Measurements from ENCODE around the gene GMIP.

GMIP gene

GRCh38 chr19:19592690-19593089, 50.8 kb downstream of the GMIP start:
- no peak overlapping the region for H3K4me3 ChIP-seq (ENCODE audit: low read length)
- no peaks in the 10 kb centered on the region for H3K27me3 ChIP-seq (ENCODE audit: control insufficient read depth, insufficient read depth, low read length)
- no peak overlapping the region for H3K9ac ChIP-seq (ENCODE audit: low read length)
- no peaks in the 10 kb centered on the region for H3K9me3 ChIP-seq (ENCODE audit: control insufficient read depth, low read length)
- peaks cover 38% of the 10 kb centered on the region for H3K4me1 ChIP-seq (ENCODE audit: control insufficient read depth, insufficient read depth, low read length)
- H3K36me3 ChIP-seq (ENCODE audit: control insufficient read depth, insufficient read depth, low read length), result no peaks in the 10 kb centered on the region

- peak overlapping the region; percentile 73 for H3K9ac ChIP-seq (ENCODE audit: low read length)
- peaks cover 38% of the 10 kb centered on the region for H3K4me1 ChIP-seq (ENCODE audit: control insufficient read depth, insufficient read depth, low read length)
- no peaks in the 10 kb centered on the region for H3K27me3 ChIP-seq (ENCODE audit: control insufficient read depth, insufficient read depth, low read length)
- H3K36me3 ChIP-seq (ENCODE audit: control insufficient read depth, insufficient read depth, low read length), result no peaks in the 10 kb centered on the region
- H3K4me3 ChIP-seq (ENCODE audit: low read length), result no peak overlapping the region
- no peaks in the 10 kb centered on the region for H3K9me3 ChIP-seq (ENCODE audit: control insufficient read depth, low read length)
Measured at GRCh38 chr19:19591133-19591825, 52.2 kb downstream of the GMIP start.

DNA sequence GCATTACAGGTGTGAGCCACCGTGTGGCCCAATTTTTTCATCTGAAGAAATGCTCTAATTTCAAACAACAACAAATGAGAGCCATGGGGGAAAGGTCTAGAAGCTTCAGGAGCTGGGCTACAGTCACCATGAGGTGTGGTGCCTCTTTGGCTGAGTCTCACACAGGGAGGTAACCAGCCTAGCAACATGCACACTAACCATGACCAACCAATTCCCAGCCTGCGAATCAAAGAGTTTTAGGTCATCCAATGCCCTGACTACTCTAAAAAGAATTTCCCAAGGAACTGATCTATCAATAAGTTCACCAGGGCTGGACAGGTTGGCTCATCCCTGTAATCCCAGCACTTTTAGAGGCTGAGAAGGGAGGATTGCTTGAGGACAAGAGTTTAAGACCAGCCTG, 54.9 kb downstream of the GMIP start:
- Histone ChIP-seq H3K9ac (ENCODE audit: low read length) (no peak overlapping the region), H3K9me3 (ENCODE audit: control insufficient read depth, low read length) (no peaks in the 10 kb centered on the region), H3K27me3 (ENCODE audit: control insufficient read depth, insufficient read depth, low read length) (no peaks in the 10 kb centered on the region), H3K4me1 (ENCODE audit: control insufficient read depth, insufficient read depth, low read length) (peaks cover 19% of the 10 kb centered on the region), H3K4me3 (ENCODE audit: low read length) (no peak overlapping the region), H3K36me3 (ENCODE audit: control insufficient read depth, insufficient read depth, low read length) (no peaks in the 10 kb centered on the region)

GRCh38 chr19:19587771-19588170, 55.7 kb downstream of the GMIP start:
- no peaks in the 10 kb centered on the region for H3K27me3 ChIP-seq (ENCODE audit: control insufficient read depth, insufficient read depth, low read length)
- peaks cover 19% of the 10 kb centered on the region for H3K4me1 ChIP-seq (ENCODE audit: control insufficient read depth, insufficient read depth, low read length)
- no peaks in the 10 kb centered on the region for H3K9me3 ChIP-seq (ENCODE audit: control insufficient read depth, low read length)
- H3K9ac ChIP-seq (ENCODE audit: low read length), result no peak overlapping the region
- no peaks in the 10 kb centered on the region for H3K36me3 ChIP-seq (ENCODE audit: control insufficient read depth, insufficient read depth, low read length)
- no peak overlapping the region for H3K4me3 ChIP-seq (ENCODE audit: low read length)

- no peaks in the 10 kb centered on the region for H3K36me3 ChIP-seq (ENCODE audit: control insufficient read depth, insufficient read depth, low read length)
- H3K4me3 ChIP-seq (ENCODE audit: low read length), result no peak overlapping the region
- no peaks in the 10 kb centered on the region for H3K27me3 ChIP-seq (ENCODE audit: control insufficient read depth, insufficient read depth, low read length)
- no peaks in the 10 kb centered on the region for H3K9me3 ChIP-seq (ENCODE audit: control insufficient read depth, low read length)
- H3K4me1 ChIP-seq (ENCODE audit: control insufficient read depth, insufficient read depth, low read length), result peaks cover 30% of the 10 kb centered on the region
- H3K9ac ChIP-seq (ENCODE audit: low read length), result no peak overlapping the region
Measured at GRCh38 chr19:19584356-19584755, 59.1 kb downstream of the GMIP start.

- Histone ChIP-seq H3K4me3 (ENCODE audit: low read length) (no peak overlapping the region), H3K36me3 (ENCODE audit: control insufficient read depth, insufficient read depth, low read length) (no peaks in the 10 kb centered on the region), H3K9ac (ENCODE audit: low read length) (no peak overlapping the region), H3K9me3 (ENCODE audit: control insufficient read depth, low read length) (no peaks in the 10 kb centered on the region), H3K27me3 (ENCODE audit: control insufficient read depth, insufficient read depth, low read length) (no peaks in the 10 kb centered on the region), H3K4me1 (ENCODE audit: control insufficient read depth, insufficient read depth, low read length) (peaks cover 30% of the 10 kb centered on the region)
Measured at GRCh38 chr19:19582471-19582870, 61.0 kb downstream of the GMIP start.

DNA sequence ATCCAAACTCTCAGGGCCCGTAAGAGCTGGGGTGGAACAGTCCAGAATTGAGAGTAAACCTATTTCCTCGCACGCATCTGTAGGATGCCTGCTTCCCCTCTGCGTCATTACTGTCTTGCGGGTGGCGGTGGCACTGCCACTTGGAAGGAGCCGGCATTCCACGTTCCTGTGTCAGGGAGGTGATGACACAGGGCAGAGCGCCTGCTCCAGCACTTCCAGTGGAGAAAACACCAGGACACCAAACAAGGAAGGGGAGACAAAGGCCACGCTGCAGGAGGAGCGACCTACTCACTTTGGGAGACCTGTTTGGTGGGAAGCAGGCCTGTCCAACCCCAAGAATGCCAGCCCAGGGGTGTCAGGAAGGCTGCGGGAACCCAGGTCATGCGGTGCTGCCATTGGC, 62.1 kb downstream of the GMIP start:
- Histone ChIP-seq H3K36me3 (ENCODE audit: control insufficient read depth, insufficient read depth, low read length) (no peaks in the 10 kb centered on the region), H3K9me3 (ENCODE audit: control insufficient read depth, low read length) (no peaks in the 10 kb centered on the region), H3K9ac (ENCODE audit: low read length) (no peak overlapping the region), H3K27me3 (ENCODE audit: control insufficient read depth, insufficient read depth, low read length) (no peaks in the 10 kb centered on the region), H3K4me3 (ENCODE audit: low read length) (no peak overlapping the region), H3K4me1 (ENCODE audit: control insufficient read depth, insufficient read depth, low read length) (peaks cover 30% of the 10 kb centered on the region)

DNA sequence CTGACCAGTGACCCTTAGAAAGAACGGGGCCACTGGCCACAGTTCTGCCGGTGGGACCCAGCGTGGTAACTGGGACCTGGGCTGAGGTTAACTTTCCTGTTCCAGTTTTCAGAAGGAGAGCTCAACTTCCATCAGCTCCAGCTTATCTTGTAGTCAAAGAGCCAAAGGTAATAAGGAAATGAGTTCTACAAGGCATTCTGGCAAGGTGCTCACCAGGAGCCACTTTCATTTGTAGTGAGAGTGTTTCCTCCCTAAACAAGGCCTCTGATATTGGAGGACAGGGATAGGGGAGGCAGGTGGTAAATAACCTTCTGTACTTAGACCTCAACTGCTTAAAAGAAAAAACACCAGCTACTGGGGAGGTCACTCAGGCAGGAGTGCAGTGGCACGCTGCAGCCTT, 63.0 kb downstream of the GMIP start:
- Histone ChIP-seq H3K9ac (ENCODE audit: low read length) (peak overlapping the region; percentile 8), H3K36me3 (ENCODE audit: control insufficient read depth, insufficient read depth, low read length) (no peaks in the 10 kb centered on the region), H3K4me3 (ENCODE audit: low read length) (no peak overlapping the region), H3K9me3 (ENCODE audit: control insufficient read depth, low read length) (no peaks in the 10 kb centered on the region), H3K27me3 (ENCODE audit: control insufficient read depth, insufficient read depth, low read length) (no peaks in the 10 kb centered on the region), H3K4me1 (ENCODE audit: control insufficient read depth, insufficient read depth, low read length) (peaks cover 33% of the 10 kb centered on the region)

DNA sequence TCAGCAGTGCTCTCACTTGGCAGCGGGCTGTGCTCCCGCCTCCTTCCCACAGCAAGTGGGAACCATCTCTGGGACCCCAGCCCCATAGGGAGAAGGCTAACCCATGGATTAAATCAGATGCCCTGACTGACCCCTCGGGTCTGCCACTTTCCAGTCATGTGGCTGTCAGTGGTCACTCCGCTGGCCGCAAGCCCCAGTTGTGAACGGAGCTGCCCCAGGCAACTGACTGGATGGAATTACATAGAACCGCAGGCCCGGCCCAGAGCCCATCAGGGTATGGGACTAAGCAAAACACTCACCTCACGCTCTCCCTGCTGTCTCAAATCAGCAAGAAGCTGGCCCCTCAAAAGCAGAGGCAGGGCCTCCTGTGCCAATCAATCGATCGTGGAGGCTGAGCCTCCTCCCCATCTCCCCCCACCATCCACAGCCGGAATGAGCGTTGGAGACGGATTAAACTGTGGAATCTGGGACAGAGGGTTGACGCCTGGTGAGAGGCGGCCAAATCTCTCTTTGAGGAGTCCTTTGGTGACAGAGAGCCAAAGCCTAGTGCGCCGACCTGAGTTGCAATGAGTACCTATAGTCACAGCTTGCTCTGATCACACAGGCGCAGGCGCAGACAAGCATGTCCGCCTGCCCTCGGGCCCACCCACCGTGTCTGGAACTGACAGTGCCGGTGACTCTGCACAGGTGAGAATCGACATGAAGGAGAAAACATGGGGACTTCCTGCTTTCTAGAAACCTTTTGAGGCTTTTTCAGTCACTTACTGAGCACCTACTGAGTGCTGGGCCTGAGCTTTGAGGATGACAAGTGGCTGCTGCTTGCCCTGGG, 63.7 kb downstream of the GMIP start:
- Histone ChIP-seq H3K4me3 (ENCODE audit: low read length) (no peak overlapping the region), H3K9ac (ENCODE audit: low read length) (peak overlapping the region; percentile 8), H3K9me3 (ENCODE audit: control insufficient read depth, low read length) (no peaks in the 10 kb centered on the region), H3K4me1 (ENCODE audit: control insufficient read depth, insufficient read depth, low read length) (peaks cover 36% of the 10 kb centered on the region), H3K27me3 (ENCODE audit: control insufficient read depth, insufficient read depth, low read length) (no peaks in the 10 kb centered on the region), H3K36me3 (ENCODE audit: control insufficient read depth, insufficient read depth, low read length) (no peaks in the 10 kb centered on the region)
